HCT116 (cell line): ENCODE data around the gene COL9A2.

ENCODE experiments used
- POLR2A ChIP-seq: IDR thresholded peaks from 2 replicates; pipeline ENCODE4 v1.7.0; 2011; ENCODE audit warnings: borderline replicate concordance; ENCODE audit not compliant: insufficient read depth, insufficient read length; ENCODE audit errors: extremely low read depth
- RAD21 ChIP-seq: IDR thresholded peaks from 2 replicates; pipeline ENCODE4 v1.6.1; 2012; ENCODE audit warnings: low read depth, mild to moderate bottlenecking
- SP1 ChIP-seq: IDR thresholded peaks from 2 replicates; pipeline ENCODE4 v1.6.1; 2012; ENCODE audit warnings: low read depth
- ZBTB33 ChIP-seq: IDR thresholded peaks from 2 replicates; pipeline ENCODE4 v1.6.1; 2011; ENCODE audit warnings: mild to moderate bottlenecking, low read length, moderate library complexity; ENCODE audit not compliant: insufficient replicate concordance; ENCODE audit errors: extremely low read depth
- ZNF274 ChIP-seq: fragments of 200-500 bp; sonication (Bioruptor generic); IDR thresholded peaks from 2 replicates; pipeline ENCODE4 v1.6.1; 2014; ENCODE audit warnings: mild to moderate bottlenecking, low read depth, low read length, inconsistent platforms
- TF ChIP-seq, protein P1 (sequence below), 3 experiments: fragments of 200-600 bp in 1 of 3; sonication (generic) in 1 of 3; IDR thresholded peaks in 2 of 3; conservative IDR thresholded peaks in 1 of 3; 2 replicates each; pipeline ENCODE4 v1.5.1; 2012 to 2017; ENCODE audit warnings: low read depth in 2 of 3, low read length in 2 of 3, antibody characterized with exemption in 1 of 3, borderline replicate concordance in 1 of 3, control low read depth in 1 of 3, mild to moderate bottlenecking in 1 of 3, mixed read lengths in 1 of 3, mixed run types in 1 of 3, moderate library complexity in 1 of 3; ENCODE audit not compliant: insufficient read depth in 1 of 3

DNA sequence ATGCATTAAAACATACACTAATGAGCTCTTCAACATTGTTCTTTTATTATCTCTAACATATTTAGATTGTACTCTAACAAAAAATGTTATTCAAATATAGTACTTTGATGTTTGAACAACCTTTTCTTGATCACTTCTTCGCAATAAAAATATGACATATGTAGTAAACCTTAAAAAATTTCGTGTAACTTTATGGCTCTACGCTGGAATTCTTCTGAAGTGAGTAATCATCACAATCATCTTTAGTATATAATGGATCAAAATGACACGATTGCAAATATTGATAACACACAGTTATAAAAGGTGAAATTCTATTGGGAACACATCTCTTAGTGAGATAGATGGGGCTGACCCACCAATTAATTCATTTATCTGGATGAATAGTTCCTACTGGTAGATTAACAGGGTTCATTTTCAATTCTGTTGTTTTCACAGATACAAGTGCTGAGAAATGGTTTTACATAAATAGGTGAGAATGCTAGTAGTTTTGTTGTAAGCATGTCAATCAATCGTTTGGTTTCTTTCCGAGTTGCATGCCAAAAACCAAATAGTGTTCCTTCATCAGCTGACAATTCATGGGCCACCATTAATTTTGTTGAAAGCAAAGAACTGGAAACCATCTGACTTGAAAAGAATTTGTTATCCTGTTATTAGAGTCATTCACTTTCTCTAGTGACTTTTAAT, 60.5 kb downstream of the COL9A2 start:
- TF ChIP-seq RAD21 (no peak), ZBTB33 (no peak), POLR2A (no peak), SP1 (no peak), ZNF274 (no peak)
- TF ChIP-seq, protein P1, sequence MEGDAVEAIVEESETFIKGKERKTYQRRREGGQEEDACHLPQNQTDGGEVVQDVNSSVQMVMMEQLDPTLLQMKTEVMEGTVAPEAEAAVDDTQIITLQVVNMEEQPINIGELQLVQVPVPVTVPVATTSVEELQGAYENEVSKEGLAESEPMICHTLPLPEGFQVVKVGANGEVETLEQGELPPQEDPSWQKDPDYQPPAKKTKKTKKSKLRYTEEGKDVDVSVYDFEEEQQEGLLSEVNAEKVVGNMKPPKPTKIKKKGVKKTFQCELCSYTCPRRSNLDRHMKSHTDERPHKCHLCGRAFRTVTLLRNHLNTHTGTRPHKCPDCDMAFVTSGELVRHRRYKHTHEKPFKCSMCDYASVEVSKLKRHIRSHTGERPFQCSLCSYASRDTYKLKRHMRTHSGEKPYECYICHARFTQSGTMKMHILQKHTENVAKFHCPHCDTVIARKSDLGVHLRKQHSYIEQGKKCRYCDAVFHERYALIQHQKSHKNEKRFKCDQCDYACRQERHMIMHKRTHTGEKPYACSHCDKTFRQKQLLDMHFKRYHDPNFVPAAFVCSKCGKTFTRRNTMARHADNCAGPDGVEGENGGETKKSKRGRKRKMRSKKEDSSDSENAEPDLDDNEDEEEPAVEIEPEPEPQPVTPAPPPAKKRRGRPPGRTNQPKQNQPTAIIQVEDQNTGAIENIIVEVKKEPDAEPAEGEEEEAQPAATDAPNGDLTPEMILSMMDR (IDR thresholded peaks at IDR 0.05 in 2 of 3, conservative IDR thresholded peaks at IDR 0.05 in 1 of 3; ENCODE audit: borderline replicate concordance in 1 of 3, insufficient read depth in 1 of 3, low read depth in 2 of 3, low read length in 2 of 3), result no peak
